Measurements from ENCODE around the gene RASAL1.

The RASAL1 gene

DNA sequence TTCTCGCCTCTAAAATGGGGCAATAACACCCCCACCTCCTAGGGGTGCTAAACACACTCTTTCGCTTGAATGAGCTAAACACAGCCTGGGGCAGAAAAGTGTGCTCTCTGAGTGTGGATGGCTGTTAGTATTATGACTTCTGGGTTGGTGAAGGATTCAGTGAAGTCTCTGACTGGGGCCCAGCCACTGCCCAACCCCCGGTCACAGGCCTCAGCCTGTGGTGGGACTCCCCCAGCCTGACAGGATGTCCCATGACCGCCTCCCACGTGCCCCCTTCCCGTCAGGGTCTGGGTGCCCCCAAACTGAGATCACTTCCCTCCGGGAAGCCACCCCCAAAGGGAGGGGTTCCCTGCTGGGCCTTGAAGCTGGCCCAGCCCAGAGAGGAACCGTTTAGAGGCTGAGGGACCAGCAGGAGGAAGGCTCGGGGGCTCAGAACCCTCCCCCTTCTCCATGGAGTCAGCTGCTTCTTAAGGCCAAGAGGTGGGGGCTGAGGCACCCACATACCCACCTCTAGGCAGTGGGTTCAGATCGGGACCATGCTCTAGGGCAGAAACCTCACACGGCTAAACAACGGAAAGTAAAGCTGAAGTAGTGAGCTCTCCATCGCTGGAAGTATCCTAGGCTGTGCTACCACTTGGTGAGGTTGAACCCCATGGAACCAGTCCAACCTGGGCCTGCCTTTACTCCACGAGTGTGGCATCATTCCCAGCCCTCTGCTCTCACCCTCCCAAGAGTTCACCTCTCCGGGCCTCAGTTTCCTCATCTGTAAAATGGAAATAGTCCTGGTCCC is 65.2 kb downstream of the RASAL1 start:
- DNase-seq, result peak; percentile 30

DNA sequence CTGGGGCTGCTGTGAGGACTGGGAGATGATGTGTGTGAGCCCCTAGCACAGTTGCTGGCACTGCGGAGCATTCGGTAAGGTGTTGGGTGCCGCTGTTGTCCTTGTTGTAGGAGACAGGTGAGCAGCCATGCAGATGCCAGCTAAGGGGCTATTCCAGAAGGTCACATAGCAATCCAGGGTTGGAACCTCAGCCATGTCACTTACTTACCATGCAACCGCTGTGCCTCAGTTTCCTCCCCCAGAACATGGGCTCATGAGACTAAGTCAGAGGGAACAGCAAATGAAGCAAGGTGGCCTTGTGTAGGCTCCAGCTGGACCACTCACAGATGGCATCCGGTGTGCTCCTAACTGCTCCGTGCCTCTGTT is 65.8 kb downstream of the RASAL1 start:
- no peak for DNase-seq

DNA sequence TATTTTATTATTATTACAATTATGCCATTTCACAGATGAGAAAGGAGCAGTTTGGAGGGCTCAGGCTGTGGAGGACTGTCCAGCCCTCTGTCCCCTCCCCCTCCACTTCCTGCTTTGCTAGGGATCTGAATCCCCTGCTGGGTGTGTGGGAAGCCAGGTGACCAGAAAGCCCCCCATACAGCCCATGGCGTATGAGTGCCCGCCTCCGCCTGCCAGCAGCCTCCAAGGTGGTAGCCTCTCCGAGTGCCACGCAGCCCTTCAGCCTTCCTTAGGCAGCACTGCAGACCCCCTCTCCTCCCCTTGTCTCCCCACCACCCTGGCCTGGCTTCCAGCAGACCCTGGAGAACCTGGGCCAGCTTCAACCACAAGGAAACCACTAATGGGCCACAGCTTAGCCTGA is 66.4 kb downstream of the RASAL1 start:
- no peak for DNase-seq

DNA sequence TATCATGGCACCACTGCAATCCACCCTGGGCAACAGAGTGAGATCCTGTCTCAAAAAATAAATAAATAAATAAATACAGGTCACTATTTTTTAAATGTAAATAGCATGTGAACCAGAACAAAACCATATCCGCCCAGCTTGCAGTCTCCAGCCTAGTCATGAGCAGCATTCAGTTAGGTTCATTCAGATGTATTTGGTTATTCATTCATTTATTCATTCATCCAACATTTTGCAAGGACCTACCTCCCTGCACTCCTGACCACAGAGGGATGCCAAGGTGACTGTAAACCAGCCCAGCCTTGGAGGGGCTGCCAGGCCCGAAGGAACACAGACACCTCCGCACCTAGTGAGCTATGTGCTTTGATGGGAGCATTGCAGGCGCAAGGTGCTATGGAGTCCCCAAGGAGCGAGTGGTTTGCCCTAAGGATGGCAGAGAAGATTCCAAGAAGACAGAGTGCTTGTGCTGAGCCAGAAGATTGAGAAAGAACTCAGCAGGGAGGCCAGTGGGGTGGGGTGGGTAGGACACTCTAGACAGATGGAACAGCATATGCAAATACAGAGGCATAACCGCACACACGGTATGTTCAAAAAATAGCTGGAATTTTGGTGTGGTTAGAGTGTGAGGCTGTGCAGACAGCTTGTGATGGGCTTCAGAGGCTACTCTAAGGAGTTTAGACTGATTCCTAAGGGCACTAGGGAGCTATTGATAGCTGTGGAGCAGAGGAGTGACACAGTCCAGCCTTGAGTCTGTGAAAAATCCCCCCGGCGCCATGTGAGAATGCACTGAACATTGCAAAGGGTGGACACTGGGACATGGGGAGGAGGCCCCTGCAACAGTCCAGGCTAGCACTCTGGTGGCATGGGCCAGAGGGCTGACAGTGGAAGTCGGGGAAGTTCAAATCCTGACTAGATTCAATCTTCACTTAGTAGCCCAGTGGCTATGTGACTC is 67.3 kb downstream of the RASAL1 start:
- DNase-seq, result no peak

DNA sequence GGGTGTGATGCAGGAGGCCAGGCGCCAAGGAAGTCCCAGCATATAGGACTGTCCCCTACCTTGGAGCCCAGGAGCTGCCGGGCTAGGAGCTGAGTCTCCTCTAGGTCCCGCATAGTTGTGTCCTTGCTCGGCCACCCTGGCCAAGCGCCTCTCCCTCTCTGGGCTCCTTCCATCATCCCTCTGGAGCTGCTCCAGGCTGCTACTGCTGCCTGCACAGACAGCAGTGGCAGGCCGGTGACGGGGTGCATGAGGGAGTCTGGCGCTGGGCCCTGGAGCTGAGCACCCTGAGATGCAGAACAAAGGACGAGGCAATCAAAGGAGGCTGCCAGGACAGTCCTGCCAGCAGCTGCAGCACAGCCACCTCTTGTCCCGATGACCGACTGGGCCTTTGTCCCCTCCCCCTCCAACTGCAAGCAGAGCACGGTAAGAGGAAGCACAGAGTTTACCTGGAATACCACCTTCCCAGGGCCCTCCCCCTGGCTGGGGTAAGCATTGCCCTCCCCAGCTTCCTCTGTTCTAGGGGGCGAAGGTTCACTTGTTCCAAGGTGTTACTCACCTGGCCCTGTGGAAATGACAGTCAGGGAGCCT is 68.7 kb downstream of the RASAL1 start:
- DNase-seq, result no peak

DNA sequence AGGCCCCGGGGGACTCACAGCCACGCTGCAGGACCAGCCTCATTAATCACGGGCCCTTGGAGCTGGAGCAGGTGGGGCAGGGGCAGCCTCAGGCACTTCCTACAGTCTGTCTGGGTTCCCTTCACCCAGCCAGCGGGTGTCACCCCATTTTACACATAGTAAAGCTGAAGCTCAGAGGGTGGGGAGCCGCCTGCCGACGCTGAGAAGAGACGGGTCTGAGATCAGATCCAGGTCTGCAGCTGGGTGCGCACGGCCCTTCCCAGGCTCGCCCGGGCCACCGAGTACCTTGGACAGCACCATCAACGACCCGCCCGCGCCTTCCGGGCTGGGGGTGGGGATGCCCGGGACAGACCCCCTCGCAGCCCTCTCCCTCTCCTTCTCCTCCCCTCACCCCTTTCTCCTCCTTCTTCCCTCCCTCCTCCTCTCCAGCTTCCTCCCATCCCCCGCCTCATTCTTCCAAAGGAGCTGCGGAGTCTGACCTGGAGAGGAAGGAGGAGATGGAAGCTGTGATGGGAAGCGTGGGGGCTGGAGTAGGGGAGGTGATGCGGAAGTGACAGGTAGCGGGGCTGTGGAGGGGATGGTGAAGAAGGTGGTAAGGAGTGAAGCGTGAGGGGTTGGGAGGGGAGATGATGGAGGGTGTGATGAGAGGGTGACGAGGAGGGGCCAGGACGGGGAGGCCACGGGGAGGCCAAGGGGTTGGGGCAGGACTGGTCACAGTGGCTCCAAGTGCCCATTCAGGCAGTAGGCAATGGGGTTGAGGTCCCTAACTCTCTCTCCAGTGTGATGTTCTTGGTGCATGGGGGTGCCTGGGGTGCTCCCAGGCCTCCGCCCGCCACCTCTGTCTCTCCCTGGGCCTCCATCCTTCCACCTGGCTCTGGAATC is 70.2 kb downstream of the RASAL1 start:
- peak; percentile 23 for DNase-seq

DNA sequence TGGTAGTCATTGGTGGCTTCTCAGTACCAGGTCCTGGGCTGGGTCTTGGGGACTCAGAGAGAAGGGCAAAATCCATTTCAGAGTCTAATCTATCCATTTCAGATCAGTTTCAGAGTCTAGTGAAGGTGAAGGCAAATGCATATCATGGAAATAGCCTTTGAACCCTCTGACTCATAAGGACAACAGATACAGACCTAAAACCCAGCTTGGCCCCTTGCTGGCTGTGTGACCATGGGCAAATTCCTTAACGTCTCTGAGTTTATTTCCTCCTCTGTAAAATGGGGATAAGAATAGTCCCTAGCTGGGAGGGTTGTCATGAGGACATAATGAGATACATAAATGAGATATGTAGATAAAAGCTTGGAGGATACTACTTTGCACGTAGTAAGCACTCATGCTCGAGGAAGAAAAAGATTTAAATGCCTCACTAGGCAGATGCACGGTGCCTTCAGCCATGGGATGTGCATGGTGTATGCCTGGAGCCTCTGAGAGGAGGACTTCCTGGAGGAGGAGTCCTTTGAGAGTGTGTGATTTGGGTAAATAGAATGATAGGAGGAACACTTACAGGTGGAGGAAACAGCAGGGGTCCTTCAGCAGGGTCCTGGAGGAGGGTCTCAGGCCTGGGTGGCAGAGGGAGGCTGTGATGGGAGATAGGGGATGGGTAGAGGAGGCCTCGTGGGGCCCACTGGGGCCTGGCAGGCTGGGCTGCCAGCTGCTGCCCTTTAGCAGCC is 71.0 kb downstream of the RASAL1 start:
- no peak for DNase-seq

DNA sequence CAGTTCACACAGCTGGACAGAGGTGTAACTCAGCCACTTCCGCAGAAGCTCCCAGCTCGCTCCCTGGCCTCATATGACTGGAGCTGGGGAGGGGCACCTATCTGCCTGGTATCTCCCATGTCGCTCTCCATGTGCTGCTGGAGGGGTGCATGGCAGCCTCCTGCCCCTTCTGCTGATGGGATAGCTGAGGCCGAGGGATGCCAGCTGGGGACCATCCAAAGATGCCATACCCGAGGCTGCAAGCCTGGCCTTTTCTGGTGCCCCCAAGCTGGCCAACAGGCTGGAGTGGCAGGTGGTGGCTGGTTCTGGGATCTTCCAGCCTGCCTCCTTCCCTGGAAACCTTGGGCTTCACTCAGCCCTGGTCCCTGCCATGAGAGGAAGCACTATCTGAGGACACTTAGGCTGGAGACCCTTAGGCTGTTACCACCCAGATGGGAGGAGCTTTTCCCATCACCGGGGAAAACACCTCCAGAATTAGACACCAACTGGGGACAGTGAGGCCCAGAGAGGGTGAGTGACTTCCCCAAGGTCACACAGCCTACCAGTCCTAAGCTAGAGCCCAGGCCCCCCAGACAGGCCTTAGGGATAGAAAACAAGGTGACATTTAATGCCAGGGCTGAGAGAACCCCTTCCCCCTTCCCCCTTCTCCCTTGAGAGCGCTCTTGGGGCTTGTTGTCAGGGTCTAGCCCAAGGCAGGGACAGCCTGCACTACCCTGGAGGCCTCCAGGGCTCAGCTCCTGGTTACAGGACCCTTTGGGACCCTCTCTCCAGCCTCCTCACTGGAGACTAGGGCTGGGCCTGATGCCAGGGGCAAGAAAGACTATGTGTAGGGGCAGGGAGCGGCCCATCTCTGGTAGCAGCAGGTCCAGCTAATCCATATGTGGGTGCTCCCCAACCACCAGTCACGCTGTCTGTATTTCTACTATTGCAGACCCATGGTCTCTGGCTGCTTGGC is 71.9 kb downstream of the RASAL1 start:
- no peak for DNase-seq

DNA sequence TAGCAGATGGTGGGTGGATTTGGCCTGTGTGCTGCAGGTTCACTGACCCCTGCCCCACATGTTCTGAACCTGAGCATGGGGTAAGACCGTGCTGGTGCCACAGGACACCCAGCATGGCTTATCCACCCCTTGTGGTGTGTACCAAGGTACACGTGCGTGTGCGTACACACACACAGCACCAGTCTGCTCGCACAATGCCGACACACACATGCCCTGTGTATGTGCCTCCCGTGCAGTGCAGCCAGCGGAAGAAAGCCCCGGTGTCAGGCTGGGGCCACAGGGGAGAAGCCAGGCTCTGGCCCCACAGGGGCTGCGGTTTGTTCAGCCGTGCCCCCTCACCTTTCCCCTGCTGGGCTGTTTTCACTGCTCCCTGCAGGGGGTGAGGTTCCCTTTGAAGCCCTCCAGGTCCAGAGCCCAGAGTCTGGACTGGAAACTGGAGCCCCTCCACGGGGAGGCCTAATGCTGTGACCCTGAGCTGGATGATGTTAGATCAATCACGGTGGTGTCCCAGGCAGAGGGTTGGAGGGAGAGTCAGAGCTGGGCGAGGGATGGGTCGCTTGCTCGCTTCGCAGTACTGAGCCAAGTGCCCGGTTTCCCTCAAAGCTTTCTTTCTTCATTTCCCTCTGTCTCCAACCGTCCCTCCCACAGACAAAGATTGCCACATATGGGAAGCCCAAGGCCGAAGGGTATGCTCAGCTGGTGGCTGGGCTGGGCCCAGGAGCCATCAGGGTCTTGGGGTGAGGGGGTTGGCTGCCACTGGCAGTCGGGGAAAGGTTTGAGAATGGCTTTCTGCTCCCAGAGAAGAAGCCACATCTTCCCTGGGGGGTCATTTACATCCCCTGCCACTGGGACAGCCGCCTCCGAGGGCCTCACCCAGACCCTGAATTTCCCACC is 72.8 kb downstream of the RASAL1 start:
- no peak for DNase-seq

DNA sequence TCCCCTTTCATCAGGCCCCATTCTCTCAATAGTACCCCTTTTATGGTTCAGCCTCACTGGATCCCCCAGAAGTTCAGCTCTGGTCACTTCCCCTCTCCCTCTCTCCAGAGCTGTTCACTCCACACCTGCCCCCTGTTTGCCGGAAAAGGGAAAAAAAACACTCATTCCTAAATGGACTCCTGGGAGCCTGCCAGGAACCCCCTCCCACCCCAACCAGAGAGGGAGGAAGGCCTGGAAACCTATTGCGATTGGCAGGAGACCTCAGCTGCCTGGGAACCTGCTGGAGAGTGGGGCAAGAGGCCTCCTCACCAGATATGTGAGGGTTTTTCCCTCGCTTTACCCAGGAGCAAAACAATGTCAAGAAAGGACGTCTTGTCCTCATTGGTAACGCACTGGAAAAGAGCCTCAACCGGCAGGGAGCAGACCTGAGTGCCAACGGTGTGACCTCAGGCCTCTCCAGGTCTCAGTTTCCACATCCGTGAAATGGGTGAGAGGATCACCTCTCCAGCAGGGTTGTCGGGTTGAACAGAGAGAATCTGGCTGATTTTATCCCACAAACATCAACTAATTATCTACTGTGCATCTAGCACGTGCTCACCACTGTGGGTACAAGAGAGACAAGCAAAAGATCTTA is 74.4 kb downstream of the RASAL1 start:
- no peak for DNase-seq

DNA sequence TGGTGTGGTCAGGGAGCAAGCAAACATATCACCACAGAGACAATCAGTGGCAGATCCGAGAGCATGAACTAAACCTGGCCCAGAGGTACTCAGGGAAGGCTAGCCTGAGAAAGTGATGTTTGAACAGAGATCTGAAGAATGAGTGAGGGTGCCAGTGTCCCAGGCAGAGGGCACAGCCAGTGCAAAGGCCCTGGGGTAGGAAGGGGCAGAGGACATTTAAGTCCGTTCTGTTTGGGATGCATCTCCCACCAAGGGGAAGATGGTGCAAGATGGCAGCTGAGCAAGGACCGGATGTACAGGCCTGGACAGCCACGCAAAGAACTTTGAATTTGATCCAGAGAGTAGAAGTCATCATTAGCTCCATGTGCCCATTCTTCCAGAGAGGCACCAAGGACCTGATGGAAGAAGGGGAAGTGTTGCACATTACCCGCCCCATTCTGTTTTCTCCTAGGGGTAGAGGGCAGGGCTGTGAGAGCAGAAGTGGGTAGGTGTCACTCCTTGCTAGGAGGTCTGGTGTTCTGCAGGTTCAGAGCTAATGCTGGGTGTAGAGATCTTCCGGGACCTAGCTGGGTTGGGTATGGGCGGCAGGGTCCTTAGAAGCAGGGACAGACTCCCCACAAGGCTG is 75.1 kb downstream of the RASAL1 start:
- DNase-seq, result no peak

DNA sequence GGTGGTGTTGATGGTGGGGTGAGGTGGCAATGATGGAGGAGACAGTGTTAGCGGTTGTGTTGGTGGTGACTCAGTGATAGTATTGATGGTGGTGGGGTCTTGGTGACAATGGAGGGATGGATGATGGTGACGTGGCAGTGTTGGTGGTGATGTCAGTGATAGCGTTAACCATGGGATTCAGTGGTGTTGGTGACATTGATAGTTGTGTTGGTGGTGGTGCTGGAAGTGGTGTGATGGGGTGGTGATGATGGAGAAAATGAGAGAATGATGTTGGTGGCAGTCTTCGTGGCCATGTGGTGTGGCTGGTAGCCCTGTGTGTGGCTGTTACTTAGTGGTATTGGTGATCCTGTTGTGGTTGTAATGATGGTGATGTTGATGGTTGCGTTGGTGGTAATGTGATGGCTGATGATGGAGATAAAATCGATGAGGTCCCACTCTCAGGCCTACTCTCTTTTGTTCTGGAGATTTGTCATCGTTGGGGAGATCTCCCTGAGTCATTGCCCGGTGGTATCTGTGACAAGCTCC is 76.4 kb downstream of the RASAL1 start:
- no peak for DNase-seq

DNA sequence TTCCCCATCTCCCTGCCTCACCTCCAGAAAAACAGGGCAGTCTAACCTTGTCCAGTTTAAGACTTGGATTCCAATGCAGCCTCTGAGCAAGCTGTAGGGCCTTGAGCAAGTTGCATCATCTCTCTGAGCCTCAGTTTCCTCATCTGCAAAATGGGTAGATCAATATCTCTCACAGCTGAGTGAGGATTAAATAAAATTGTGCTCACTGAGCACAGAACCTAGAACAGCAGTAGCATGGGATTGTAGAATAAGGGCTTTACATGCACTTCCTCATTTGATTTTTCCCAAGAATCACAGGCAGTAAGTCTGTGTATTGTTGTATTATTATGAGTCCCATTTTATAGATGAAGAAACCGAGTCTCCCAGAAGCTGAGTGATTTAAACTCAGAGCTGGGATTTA is 77.0 kb downstream of the RASAL1 start:
- no peak for DNase-seq

DNA sequence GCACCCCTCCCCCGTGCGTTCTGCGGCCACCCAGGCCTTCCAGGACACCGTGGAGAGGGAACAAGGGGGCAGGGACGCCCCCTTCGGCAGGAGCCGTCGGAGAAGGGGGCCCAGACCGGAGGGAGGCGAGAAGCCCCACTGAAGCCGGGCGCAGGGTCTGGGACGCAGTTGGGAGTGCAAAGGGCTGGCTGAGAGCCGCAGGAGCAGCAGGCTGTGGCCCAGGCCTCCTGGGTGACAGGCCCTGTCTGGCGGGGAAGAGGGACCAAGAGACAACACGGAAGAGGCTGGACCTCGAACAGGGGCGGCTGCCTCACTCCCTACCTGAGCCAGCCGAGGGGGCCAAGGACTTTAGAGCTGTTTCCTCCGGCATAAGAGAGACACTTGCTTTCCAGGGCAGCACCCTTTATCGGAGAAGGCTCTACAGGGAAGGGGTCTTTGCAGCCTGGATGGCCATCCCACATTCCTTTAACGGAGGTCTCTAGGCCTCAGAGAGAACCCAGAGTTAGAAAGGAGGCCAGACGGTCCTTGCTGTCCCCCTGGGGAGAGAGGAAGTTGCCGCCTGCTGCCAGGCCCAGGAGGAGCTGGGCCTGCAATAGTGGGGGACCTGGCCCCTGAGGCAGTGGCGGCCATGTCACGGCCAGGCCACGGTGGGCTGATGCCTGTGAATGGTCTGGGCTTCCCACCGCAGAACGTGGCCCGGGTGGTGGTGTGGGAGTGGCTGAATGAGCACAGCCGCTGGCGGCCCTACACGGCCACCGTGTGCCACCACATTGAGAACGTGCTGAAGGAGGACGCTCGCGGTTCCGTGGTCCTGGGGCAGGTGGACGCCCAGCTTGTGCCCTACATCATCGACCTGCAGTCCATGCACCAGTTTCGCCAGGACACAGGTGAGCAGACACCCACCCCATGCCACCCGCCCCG is 77.7 kb downstream of the RASAL1 start:
- no peak for DNase-seq

DNA sequence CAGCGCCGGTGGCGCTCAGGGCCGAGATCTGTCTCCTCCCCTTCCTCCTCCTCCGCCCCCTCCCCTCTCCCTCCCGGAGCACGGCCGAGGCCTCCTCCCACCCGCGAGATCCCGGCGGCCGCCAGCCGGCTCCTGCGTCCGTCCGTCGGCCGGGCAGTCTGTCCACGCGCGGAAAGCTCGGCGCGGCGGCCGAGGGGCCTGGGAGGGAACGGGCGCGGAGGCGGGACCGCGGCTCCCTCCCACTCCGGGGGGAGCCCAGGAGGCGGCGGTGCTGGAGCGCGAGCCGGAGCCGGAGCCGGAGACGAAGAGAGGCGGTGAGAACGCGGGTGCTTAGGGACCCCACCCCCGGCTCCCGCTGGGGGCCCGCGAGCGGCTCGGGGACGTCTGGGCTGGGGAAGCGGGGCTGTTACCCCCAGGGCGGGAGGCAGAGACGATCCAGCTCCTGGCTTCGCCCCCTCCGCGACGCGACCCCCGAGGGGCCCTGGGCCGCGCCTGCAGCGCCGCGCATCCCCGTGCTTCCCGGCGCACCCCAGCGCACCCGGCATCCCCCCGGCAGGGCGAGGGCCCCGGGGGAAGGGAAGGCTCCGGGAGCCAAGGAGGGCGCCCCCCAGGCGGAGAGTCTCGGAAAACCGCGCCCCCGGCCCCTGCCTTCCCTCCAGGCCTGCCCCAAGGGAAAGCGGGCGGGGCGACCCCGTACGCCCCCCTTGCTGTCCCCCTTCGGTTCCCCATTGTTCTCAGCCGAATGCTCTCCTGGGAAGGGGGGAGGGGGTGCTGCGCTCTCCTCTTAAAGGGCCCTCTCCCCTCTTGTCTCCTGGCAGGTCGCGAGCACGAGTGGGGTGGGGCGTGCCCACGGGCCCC is 78.7 kb downstream of the RASAL1 start, which contains the start of gene DTX1:
Gene DTX1 (plus strand): TSS at position 100 of the 858 bp plus-strand sequence. CDS start 1,463 bp downstream, outside the sequence.
- peak; percentile 71 for DNase-seq

DNA sequence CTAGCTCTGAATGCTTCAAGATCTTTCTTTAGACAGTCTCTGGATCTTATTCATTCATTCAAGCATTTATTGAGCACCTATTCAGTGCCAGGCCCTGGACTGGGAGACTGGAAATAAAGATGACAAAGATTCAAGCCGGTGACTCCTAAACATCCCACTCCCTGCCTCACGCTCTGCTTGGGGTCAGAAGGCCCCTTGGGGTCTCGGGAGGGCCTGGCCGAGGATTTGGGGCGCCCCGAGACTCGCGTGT is 79.3 kb downstream of the RASAL1 start:
- no peak for DNase-seq
